ENCODE data around the gene THOC1.

GRCh38 chr18:253121-253520 lies 14.7 kb downstream of the THOC1 start:
- TF ChIP-seq POLR2AphosphoS5 (IDR thresholded peaks at IDR 0.05; ENCODE audit: low read depth) (no peak), CTCF (IDR thresholded peaks at IDR 0.05; ENCODE audit: insufficient read depth, low read length) (no peak)
